Activated CD4-positive, alpha-beta T cell treated with anti-CD3 and anti-CD28 coated beads for 36 hours (primary cell): ENCODE results near the gene FEM1A. TPM values are rescaled to one million over a fixed set of nuclear protein-coding genes. Genes with fewer than 3 reads are reported as not detected.
"Not testable (repeated sequence)": the region's sequence is repeated elsewhere in the genome, so short reads cannot be mapped to it uniquely, and the experiment has no call there.

Experiments
- ATAC-seq: fragments of 200-7000 bp; cut with Tn5 transposase; one replicate; pipeline ENCODE4 v1.10.0; 2021; ENCODE audit warnings: mild to moderate bottlenecking, moderate library complexity
- CTCF ChIA-PET: fragments of 350-600 bp; sonication (Branson Sonifier 250); formaldehyde crosslinking; loops from one replicate; lab custom pipeline; 2021; ENCODE audit warnings: antibody characterized with exemption; lab: Charles Lee
- POLR2A ChIA-PET: fragments of 350-600 bp; sonication (Branson Sonifier 250); formaldehyde crosslinking; loops from one replicate; lab custom pipeline; 2021; ENCODE audit warnings: antibody characterized with exemption, inconsistent platforms; lab: Charles Lee
- DNase-seq: peaks from one replicate; pipeline ENCODE4 v3.0.0-alpha.2; 2020
- H3K27ac Mint-ChIP-seq: one replicate; pipeline ENCODE4 v1.8.0; 2021; ENCODE audit warnings: mixed read lengths
- H3K27me3 Mint-ChIP-seq: one replicate; pipeline ENCODE4 v1.8.0; 2021; ENCODE audit warnings: mixed read lengths
- H3K36me3 Mint-ChIP-seq: one replicate; pipeline ENCODE4 v1.8.0; 2021; ENCODE audit warnings: low read depth, mixed read lengths
- H3K4me1 Mint-ChIP-seq: one replicate; pipeline ENCODE4 v1.8.0; 2021; ENCODE audit warnings: mixed read lengths
- H3K4me3 Mint-ChIP-seq: one replicate; pipeline ENCODE4 v1.8.0; 2021; ENCODE audit warnings: mild to moderate bottlenecking, moderate library complexity, mixed read lengths
- H3K9me3 Mint-ChIP-seq: one replicate; pipeline ENCODE4 v1.8.0; 2021; ENCODE audit warnings: low read depth, mixed read lengths
- intact Hi-C, 2 experiments: fragments of 100-400 bp; cut with DNase I in 1 of 2; cut with micrococcal nuclease in 1 of 2; formaldehyde crosslinking; loops; one replicate each; pipeline versions ENCODE4 v1.14.2 to v1.15.1; 2022 to 2024; cut with DNase I, micrococcal nuclease
- total RNA-seq, 2 experiments: library from RNA; stranded (reverse); gene quantifications; one replicate each; pipeline ENCODE4 v1.2.3, GENCODE V29; 2021

The FEM1A gene
- total RNA-seq, 2 experiments from 2014 or later = 9.2 to 10.6 TPM

- no peaks in the 10 kb centered on the region for H3K36me3 Mint-ChIP-seq
- DNase-seq (no peak), ATAC-seq (no peak)
- POLR2A ChIA-PET = no interaction called here
- H3K9me3 Mint-ChIP-seq = peaks cover 1% of the 10 kb centered on the region
- H3K4me1 Mint-ChIP-seq = no peaks in the 10 kb centered on the region
- H3K27ac Mint-ChIP-seq = no peak overlapping the region
- no peak overlapping the region for H3K4me3 Mint-ChIP-seq
- intact Hi-C loops = no loop called here
- CTCF ChIA-PET = interaction anchor here (0.6 kb wide), 1 partner anchor 19 kb away, joined by 3 read pairs; no protein-coding TSS in a partner anchor
- H3K27me3 Mint-ChIP-seq = peaks cover 15% of the 10 kb centered on the region
Measured at GRCh38 chr19:4776436-4777211, 14.9 kb upstream of the FEM1A start.

GRCh38 chr19:4778124-4778523 is 13.4 kb upstream of the FEM1A start:
- H3K4me1 Mint-ChIP-seq, H3K4me3 Mint-ChIP-seq, ATAC-seq, POLR2A ChIA-PET, H3K27ac Mint-ChIP-seq, intact Hi-C loops, H3K36me3 Mint-ChIP-seq, CTCF ChIA-PET, H3K9me3 Mint-ChIP-seq, DNase-seq: not testable (repeated sequence)
- peaks cover 10% of the 10 kb centered on the region for H3K27me3 Mint-ChIP-seq

GRCh38 chr19:4780860-4781259 is 10.7 kb upstream of the FEM1A start:
- POLR2A ChIA-PET = no interaction called here
- Mint-ChIP-seq H3K9me3 (no peaks in the 10 kb centered on the region), H3K27ac (no peak overlapping the region), H3K4me3 (no peak overlapping the region), H3K36me3 (no peaks in the 10 kb centered on the region), H3K27me3 (peaks cover 9% of the 10 kb centered on the region), H3K4me1 (no peaks in the 10 kb centered on the region)
- no peak for DNase-seq
- CTCF ChIA-PET = interaction anchor here (0.7 to 2.3 kb wide), 2 partner anchors 10 to 70 kb away, joined by 3 to 10 read pairs; partner anchors contain the start of gene FEM1A
- intact Hi-C loops = no loop called here
- ATAC-seq = no peak

GRCh38 chr19:4781801-4782200 is 9.7 kb upstream of the FEM1A start:
- no peaks in the 10 kb centered on the region for H3K4me1 Mint-ChIP-seq
- intact Hi-C loops = no loop called here
- H3K27ac Mint-ChIP-seq = no peak overlapping the region
- POLR2A ChIA-PET = no interaction called here
- ATAC-seq (no peak), DNase-seq (no peak)
- H3K4me3 Mint-ChIP-seq = no peak overlapping the region
- CTCF ChIA-PET = interaction anchor here (2.1 kb wide), 1 partner anchor 9 kb away, joined by 16 read pairs; the partner anchor contains the start of gene FEM1A
- no peaks in the 10 kb centered on the region for H3K36me3 Mint-ChIP-seq
- no peaks in the 10 kb centered on the region for H3K9me3 Mint-ChIP-seq
- H3K27me3 Mint-ChIP-seq = peaks cover 13% of the 10 kb centered on the region

GRCh38 chr19:4786412-4787016 is 5.0 kb upstream of the FEM1A start:
- H3K27me3 Mint-ChIP-seq = peaks cover 10% of the 10 kb centered on the region
- H3K9me3 Mint-ChIP-seq, DNase-seq, ATAC-seq, POLR2A ChIA-PET, CTCF ChIA-PET, H3K36me3 Mint-ChIP-seq, H3K4me3 Mint-ChIP-seq, intact Hi-C loops, H3K27ac Mint-ChIP-seq, H3K4me1 Mint-ChIP-seq: not testable (repeated sequence)

- H3K36me3 Mint-ChIP-seq = peaks cover 38% of the 10 kb centered on the region
- peak overlapping the region; percentile 84 for H3K4me3 Mint-ChIP-seq
- not testable (repeated sequence) for H3K27me3 Mint-ChIP-seq, H3K9me3 Mint-ChIP-seq, DNase-seq, ATAC-seq
- intact Hi-C loops = loop anchor here in 1 of 2 experiments (5.0 kb wide), 1 partner anchor 215 kb away; no protein-coding TSS in a partner anchor
- peaks cover 46% of the 10 kb centered on the region for H3K4me1 Mint-ChIP-seq
- H3K27ac Mint-ChIP-seq = peak overlapping the region; percentile 85
- ChIA-PET POLR2A (interaction anchor here (0.7 to 1.7 kb wide), 2 partner anchors 68 to 972 kb away, joined by 3 to 13 read pairs; partner anchors contain the start of gene DPP9), CTCF (interaction anchor here (0.6 to 6.0 kb wide), 14 partner anchors 9 to 216 kb away, joined by 3 to 77 read pairs (median 6); no protein-coding TSS in a partner anchor)
Measured at GRCh38 chr19:4792019-4792865, 708 bp downstream of the FEM1A start.

- H3K9me3 Mint-ChIP-seq, ATAC-seq, POLR2A ChIA-PET, DNase-seq, H3K27me3 Mint-ChIP-seq: not testable (repeated sequence)
- peaks cover 46% of the 10 kb centered on the region for H3K4me1 Mint-ChIP-seq
- peak overlapping the region; percentile 85 for H3K27ac Mint-ChIP-seq
- H3K36me3 Mint-ChIP-seq = peaks cover 38% of the 10 kb centered on the region
- CTCF ChIA-PET = interaction anchor here (0.6 to 6.0 kb wide), 4 partner anchors 12 to 62 kb away, joined by 3 to 77 read pairs (median 5); no protein-coding TSS in a partner anchor
- intact Hi-C loops = loop anchor here in 1 of 2 experiments (5.0 kb wide), 1 partner anchor 216 kb away; no protein-coding TSS in a partner anchor
- peak overlapping the region; percentile 84 for H3K4me3 Mint-ChIP-seq
Measured at GRCh38 chr19:4792866-4793195, 1.3 kb downstream of the FEM1A start.

- Mint-ChIP-seq H3K27ac (peak overlapping the region; percentile 47), H3K4me3 (peak overlapping the region; percentile 84), H3K4me1 (peaks cover 46% of the 10 kb centered on the region), H3K36me3 (peaks cover 38% of the 10 kb centered on the region)
- H3K27me3 Mint-ChIP-seq, ATAC-seq, POLR2A ChIA-PET, DNase-seq, H3K9me3 Mint-ChIP-seq: not testable (repeated sequence)
- intact Hi-C loops = loop anchor here in 1 of 2 experiments (5.0 kb wide), 1 partner anchor 216 kb away; no protein-coding TSS in a partner anchor
- CTCF ChIA-PET = interaction anchor here (6.0 kb wide), 1 partner anchor 63 kb away, joined by 77 read pairs; no protein-coding TSS in a partner anchor
Measured at GRCh38 chr19:4793278-4793677, 1.7 kb downstream of the FEM1A start.

- Mint-ChIP-seq H3K27ac (no peak overlapping the region), H3K4me3 (no peak overlapping the region), H3K27me3 (no peaks in the 10 kb centered on the region), H3K4me1 (peaks cover 46% of the 10 kb centered on the region), H3K9me3 (no peaks in the 10 kb centered on the region), H3K36me3 (peaks cover 39% of the 10 kb centered on the region)
- ATAC-seq = no peak
- ChIA-PET CTCF (interaction anchor here (0.6 kb wide), 1 partner anchor 18 kb away, joined by 3 read pairs; no protein-coding TSS in a partner anchor), POLR2A (interaction anchor here (0.6 kb wide), 1 partner anchor 61 kb away, joined by 3 read pairs; no protein-coding TSS in a partner anchor)
- intact Hi-C loops = loop anchor here in 1 of 2 experiments (5.0 kb wide), 1 partner anchor 218 kb away; no protein-coding TSS in a partner anchor
- no peak for DNase-seq
Measured at GRCh38 chr19:4794971-4795370, 3.4 kb downstream of the FEM1A start.

- Mint-ChIP-seq H3K9me3 (no peaks in the 10 kb centered on the region), H3K27ac (no peak overlapping the region), H3K27me3 (no peaks in the 10 kb centered on the region), H3K4me1 (peaks cover 46% of the 10 kb centered on the region), H3K4me3 (no peak overlapping the region), H3K36me3 (peaks cover 39% of the 10 kb centered on the region)
- CTCF ChIA-PET = interaction anchor here (0.6 to 1.5 kb wide), 2 partner anchors 14 to 18 kb away, joined by 3 to 5 read pairs; no protein-coding TSS in a partner anchor
- no peak for DNase-seq
- no peak for ATAC-seq
- POLR2A ChIA-PET = no interaction called here
- intact Hi-C loops = no loop called here
Measured at GRCh38 chr19:4795400-4795799, 3.9 kb downstream of the FEM1A start.
